H9 (cell line): Measurements from ENCODE around the gene KIF12. TPM values are rescaled to one million over a fixed set of nuclear protein-coding genes. Genes with fewer than 3 reads are reported as not detected.
A peak's percentile ranks its signal among the peaks of the same experiment; 100 is the strongest.

Experiments
- DNase-seq: peaks from one replicate; pipeline ENCODE4 v3.0.0-alpha.2; 2017
- H2AFZ ChIP-seq: one replicate; pipeline ENCODE4 v1.6.1; 2013; ENCODE audit warnings: mild to moderate bottlenecking, low read length, control low read depth, moderate library complexity
- H2AK5ac ChIP-seq: 2 replicates; pipeline ENCODE4 v1.6.1; 2013; ENCODE audit warnings: low read length, control low read depth, mixed read lengths; ENCODE audit not compliant: insufficient read length
- H2BK120ac ChIP-seq: one replicate; pipeline ENCODE4 v1.6.1; 2013; ENCODE audit warnings: low read depth, mild to moderate bottlenecking, low read length, control low read depth, inconsistent platforms; ENCODE audit not compliant: poor library complexity, severe bottlenecking
- H2BK12ac ChIP-seq: 2 replicates; pipeline ENCODE4 v1.6.1; 2013; ENCODE audit warnings: low read length, control low read depth, mixed read lengths, low read depth; ENCODE audit not compliant: insufficient read length
- H2BK15ac ChIP-seq: 2 replicates; pipeline ENCODE4 v1.6.1; 2013; ENCODE audit warnings: low read depth, low read length, control low read depth
- H2BK20ac ChIP-seq: one replicate; pipeline ENCODE4 v1.6.1; 2013; ENCODE audit warnings: low read depth, mild to moderate bottlenecking, low read length, control low read depth, inconsistent platforms; ENCODE audit not compliant: poor library complexity, severe bottlenecking
- H2BK5ac ChIP-seq: 2 replicates; pipeline ENCODE4 v1.6.1; 2013; ENCODE audit warnings: low read length, control low read depth, mixed read lengths; ENCODE audit not compliant: insufficient read length
- H3K14ac ChIP-seq: 2 replicates; pipeline ENCODE4 v1.6.1; 2013; ENCODE audit warnings: low read length, control low read depth; ENCODE audit not compliant: insufficient read depth
- H3K18ac ChIP-seq: 2 replicates; pipeline ENCODE4 v1.6.1; 2013; ENCODE audit warnings: low read depth, mild to moderate bottlenecking, mixed read lengths, low read length, control low read depth; ENCODE audit not compliant: insufficient read length
- H3K23ac ChIP-seq: 2 replicates; pipeline ENCODE4 v1.6.1; 2013; ENCODE audit warnings: low read length, control low read depth, mixed read lengths, low read depth; ENCODE audit not compliant: insufficient read length
- H3K23me2 ChIP-seq: 2 replicates; pipeline ENCODE4 v1.6.1; 2013; ENCODE audit warnings: low read depth, mild to moderate bottlenecking, mixed read lengths, low read length, control low read depth; ENCODE audit not compliant: insufficient read length, poor library complexity, severe bottlenecking
- H3K27ac ChIP-seq: 2 replicates; pipeline ENCODE4 v1.5.1; 2013; ENCODE audit warnings: low read length, control low read depth, mixed read lengths, low read depth; ENCODE audit not compliant: insufficient read length
- H3K27me3 ChIP-seq: 2 replicates; pipeline ENCODE4 v1.6.1; 2013; ENCODE audit warnings: low read length, control low read depth, inconsistent platforms; ENCODE audit not compliant: insufficient read depth
- H3K4ac ChIP-seq: 2 replicates; pipeline ENCODE4 v1.6.1; 2013; ENCODE audit warnings: low read depth, mild to moderate bottlenecking, control low read depth, inconsistent platforms, low read length, moderate library complexity
- H3K4me1 ChIP-seq: 2 replicates; pipeline ENCODE4 v1.6.1; 2013; ENCODE audit warnings: low read length, control low read depth, inconsistent platforms; ENCODE audit not compliant: insufficient read depth
- H3K4me2 ChIP-seq: 2 replicates; pipeline ENCODE4 v1.6.1; 2013; ENCODE audit warnings: low read length, control low read depth, mixed read lengths; ENCODE audit not compliant: insufficient read length, insufficient read depth
- H3K56ac ChIP-seq: 2 replicates; pipeline ENCODE4 v1.6.1; 2013; ENCODE audit warnings: low read depth, mild to moderate bottlenecking, mixed read lengths, low read length, control low read depth; ENCODE audit not compliant: insufficient read length
- H3K79me1 ChIP-seq: 2 replicates; pipeline ENCODE4 v1.6.1; 2013; ENCODE audit warnings: low read depth, mild to moderate bottlenecking, moderate library complexity, low read length, control low read depth, inconsistent platforms; ENCODE audit not compliant: insufficient read depth, poor library complexity, severe bottlenecking
- H3K79me2 ChIP-seq: 2 replicates; pipeline ENCODE4 v1.6.1; 2013; ENCODE audit warnings: low read length, control low read depth, inconsistent platforms; ENCODE audit not compliant: insufficient read depth
- H3K9ac ChIP-seq: 2 replicates; pipeline ENCODE4 v1.6.1; 2013; ENCODE audit warnings: low read length, control low read depth, mixed read lengths; ENCODE audit not compliant: insufficient read length; ENCODE audit errors: extremely low read depth
- H3K9me3 ChIP-seq: one replicate; pipeline ENCODE4 v1.6.1; 2013; ENCODE audit warnings: low read depth, low read length, inconsistent platforms; ENCODE audit not compliant: control insufficient read depth
- H3T11ph ChIP-seq: one replicate; pipeline ENCODE4 v1.6.1; 2013; ENCODE audit warnings: mild to moderate bottlenecking, low read length, control low read depth, inconsistent platforms
- H4K20me1 ChIP-seq: one replicate; pipeline ENCODE4 v1.6.1; 2013; ENCODE audit not compliant: control insufficient read depth, insufficient read length, insufficient read depth
- H4K5ac ChIP-seq: 2 replicates; pipeline ENCODE4 v1.6.1; 2013; ENCODE audit warnings: low read depth, mild to moderate bottlenecking, mixed read lengths, low read length, control low read depth; ENCODE audit not compliant: insufficient read length
- H4K8ac ChIP-seq: replicated peaks from 2 replicates; pipeline ENCODE4 v1.6.1; 2013; ENCODE audit warnings: low read length, control low read depth, mixed read lengths, low read depth; ENCODE audit not compliant: insufficient read length
- H4K91ac ChIP-seq: 2 replicates; pipeline ENCODE4 v1.6.1; 2013; ENCODE audit warnings: low read depth, mild to moderate bottlenecking, moderate library complexity, mixed read lengths, low read length, control low read depth; ENCODE audit not compliant: insufficient read length
- H3K27ac Mint-ChIP-seq, 3 experiments: 2 replicates in 2 of 3; 3 replicates in 1 of 3; pipeline ENCODE4 v1.8.0; 2020 to 2021; ENCODE audit warnings: mixed read lengths in 3 of 3, mild to moderate bottlenecking in 1 of 3, moderate library complexity in 1 of 3
- H3K27me3 Mint-ChIP-seq: 2 replicates; pipeline ENCODE4 v1.8.0; 2021; ENCODE audit warnings: low read depth, mild to moderate bottlenecking, moderate library complexity, mixed read lengths
- H3K36me3 Mint-ChIP-seq, 3 experiments: 2 replicates in 2 of 3; 3 replicates in 1 of 3; pipeline ENCODE4 v1.8.0; 2020 to 2021; ENCODE audit warnings: low read depth in 3 of 3, mixed read lengths in 3 of 3; ENCODE audit not compliant: insufficient read depth in 1 of 3
- H3K4me1 Mint-ChIP-seq, 2 experiments: 2 replicates each; pipeline ENCODE4 v1.8.0; 2020; ENCODE audit warnings: mixed read lengths in 2 of 2
- H3K4me3 Mint-ChIP-seq, 2 experiments: 2 replicates in 1 of 2; 3 replicates in 1 of 2; pipeline ENCODE4 v1.8.0; 2020 to 2021; ENCODE audit warnings: mild to moderate bottlenecking in 2 of 2, mixed read lengths in 2 of 2, moderate library complexity in 1 of 2
- H3K9me3 Mint-ChIP-seq, 2 experiments: 2 replicates in 1 of 2; 3 replicates in 1 of 2; pipeline ENCODE4 v1.8.0; 2020; ENCODE audit warnings: mild to moderate bottlenecking in 2 of 2, mixed read lengths in 2 of 2, moderate library complexity in 1 of 2
- CTCF ChIP-seq: fragments of 200-600 bp; sonication (generic); conservative IDR thresholded peaks from 3 replicates; pipeline ENCODE4 v1.8.0; 2021; ENCODE audit warnings: antibody characterized with exemption, mild to moderate bottlenecking
- WGBS: extraction: QIAGEN DNeasy Blood & Tissue Kit; methylation state at CpG from one replicate; pipeline ENCODE4 v1.1.7; 2013; ENCODE audit warnings: missing lambda C conversion rate, low lambda C conversion rate, mixed read lengths; ENCODE audit not compliant: insufficient read length; ENCODE audit errors: extremely low coverage; 5-methylcytosine and 5-hydroxymethylcytosine counted together
- total RNA-seq: library from RNA; stranded (reverse); gene quantifications from 2 replicates; pipeline ENCODE4 v1.2.1, GENCODE V29; 2021

KIF12 gene
- total RNA-seq, 1 experiment from 2014 or later = 3.3 TPM

DNA sequence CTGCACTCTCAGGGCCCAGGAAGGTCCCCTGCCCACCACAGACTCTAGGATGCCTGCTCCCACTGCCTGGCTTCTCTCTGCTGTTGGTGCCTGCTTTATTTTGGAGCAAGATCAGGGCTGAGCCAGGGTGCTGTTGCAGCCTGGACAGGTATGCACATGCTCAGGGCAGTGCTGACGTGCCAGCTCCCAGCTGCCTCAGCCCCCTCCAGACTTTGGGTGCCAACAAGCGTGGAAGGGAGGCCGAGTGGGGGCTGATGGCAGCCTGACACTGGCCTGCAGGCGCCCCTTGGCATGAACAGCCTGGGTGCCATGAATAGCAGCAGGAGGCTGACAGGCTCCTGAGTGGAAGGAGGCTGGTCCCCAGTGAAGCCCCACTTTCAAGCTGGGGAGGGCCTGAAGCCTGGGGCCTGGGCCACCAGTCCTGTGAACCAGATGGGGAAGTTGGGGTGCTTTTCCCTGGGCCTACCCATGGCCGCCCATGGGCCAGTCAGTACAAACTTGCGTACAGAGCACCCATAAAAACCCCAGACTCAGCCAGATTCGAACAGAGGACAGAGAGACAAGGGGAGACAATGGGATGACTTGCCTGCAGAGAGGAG is 27.8 kb downstream of the KIF12 start:
- no peak overlapping the region for H2BK5ac ChIP-seq
- H2AFZ ChIP-seq = no peak overlapping the region
- H3K23me2 ChIP-seq = no peaks in the 10 kb centered on the region
- no peaks in the 10 kb centered on the region for H3K79me1 ChIP-seq
- H3K27ac ChIP-seq = no peak overlapping the region
- Mint-ChIP-seq H3K36me3 (no peaks in the 10 kb centered on the region), H3K27me3 (peaks cover 28% of the 10 kb centered on the region), H3K4me3 (no peak overlapping the region), H3K9me3 (no peaks in the 10 kb centered on the region), H3K27ac (peak overlapping the region in 1 of 3 experiments; percentile 86; a peak in 1 of 7 replicates), H3K4me1 (peaks cover 3 to 7% of the 10 kb centered on the region in 2 experiments; a peak in 3 of 4 replicates)
- no peaks in the 10 kb centered on the region for H3K9me3 ChIP-seq
- H3K79me2 ChIP-seq = no peaks in the 10 kb centered on the region
- H4K8ac ChIP-seq = no peak overlapping the region
- no CpG with 5 or more reads among the region's 7 CpGs for WGBS
- H3K4me1 ChIP-seq = no peaks in the 10 kb centered on the region
- no peak overlapping the region for H3K18ac ChIP-seq
- no peak for DNase-seq
- H2BK12ac ChIP-seq = no peak overlapping the region
- no peak overlapping the region for H3K4ac ChIP-seq
- H2BK120ac ChIP-seq = no peak overlapping the region
- H4K91ac ChIP-seq = no peak overlapping the region
- no peak overlapping the region for H3K56ac ChIP-seq
- no peak overlapping the region for H2BK15ac ChIP-seq
- no peak overlapping the region for H4K5ac ChIP-seq
- no peak overlapping the region for H2BK20ac ChIP-seq
- H4K20me1 ChIP-seq = no peaks in the 10 kb centered on the region
- no peak overlapping the region for H2AK5ac ChIP-seq
- H3K9ac ChIP-seq = no peak overlapping the region
- no peak for TF ChIP-seq CTCF
- no peak overlapping the region for H3T11ph ChIP-seq
- H3K27me3 ChIP-seq = no peaks in the 10 kb centered on the region
- no peak overlapping the region for H3K14ac ChIP-seq
- no peak overlapping the region for H3K4me2 ChIP-seq
- no peak overlapping the region for H3K23ac ChIP-seq
